Testis (tissue), 2 donors: ENCODE data around the gene CKMT1B.
"Not testable (repeated sequence)": the region's sequence is repeated elsewhere in the genome, so short reads cannot be mapped to it uniquely, and the experiment has no call there.

Experiments
- POLR2A ChIP-seq: fragments of 450-650 bp; IDR thresholded peaks from one replicate; pipeline ENCODE4 v1.6.1; 2017; ENCODE audit warnings: antibody characterized with exemption, mild to moderate bottlenecking, moderate library complexity
- TF ChIP-seq, protein P1 (sequence below), 3 experiments: fragments of 450-650 bp in 2 of 3; fragments of 200-600 bp in 1 of 3; sonication (generic) in 1 of 3; IDR thresholded peaks; one replicate each; pipeline ENCODE4 v1.5.1; 2016 to 2019; ENCODE audit warnings: antibody characterized with exemption in 3 of 3, mild to moderate bottlenecking in 2 of 3, moderate library complexity in 1 of 3

DNA sequence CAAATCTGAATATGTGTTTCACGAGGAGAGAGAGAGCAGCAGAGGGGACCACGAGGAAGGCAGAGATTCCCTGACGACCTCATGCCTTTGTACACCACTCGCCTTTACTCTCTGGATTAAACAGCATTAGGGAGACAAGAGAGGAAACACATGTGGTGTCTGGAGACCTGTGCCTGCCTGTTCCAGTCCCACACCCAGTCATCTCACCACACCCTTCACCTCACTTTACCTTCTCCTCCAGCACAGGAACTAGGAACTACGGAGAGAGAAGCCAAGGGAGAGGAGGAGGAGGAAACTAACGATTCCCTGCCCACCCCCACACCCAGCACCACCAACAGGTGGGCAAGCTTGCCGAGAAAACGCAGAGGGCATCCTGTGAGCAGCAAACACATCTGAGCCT lies 986 bp upstream of the CKMT1B start:
- TF ChIP-seq, protein P1, sequence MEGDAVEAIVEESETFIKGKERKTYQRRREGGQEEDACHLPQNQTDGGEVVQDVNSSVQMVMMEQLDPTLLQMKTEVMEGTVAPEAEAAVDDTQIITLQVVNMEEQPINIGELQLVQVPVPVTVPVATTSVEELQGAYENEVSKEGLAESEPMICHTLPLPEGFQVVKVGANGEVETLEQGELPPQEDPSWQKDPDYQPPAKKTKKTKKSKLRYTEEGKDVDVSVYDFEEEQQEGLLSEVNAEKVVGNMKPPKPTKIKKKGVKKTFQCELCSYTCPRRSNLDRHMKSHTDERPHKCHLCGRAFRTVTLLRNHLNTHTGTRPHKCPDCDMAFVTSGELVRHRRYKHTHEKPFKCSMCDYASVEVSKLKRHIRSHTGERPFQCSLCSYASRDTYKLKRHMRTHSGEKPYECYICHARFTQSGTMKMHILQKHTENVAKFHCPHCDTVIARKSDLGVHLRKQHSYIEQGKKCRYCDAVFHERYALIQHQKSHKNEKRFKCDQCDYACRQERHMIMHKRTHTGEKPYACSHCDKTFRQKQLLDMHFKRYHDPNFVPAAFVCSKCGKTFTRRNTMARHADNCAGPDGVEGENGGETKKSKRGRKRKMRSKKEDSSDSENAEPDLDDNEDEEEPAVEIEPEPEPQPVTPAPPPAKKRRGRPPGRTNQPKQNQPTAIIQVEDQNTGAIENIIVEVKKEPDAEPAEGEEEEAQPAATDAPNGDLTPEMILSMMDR (IDR thresholded peaks at IDR 0.05), result not testable (repeated sequence)
- TF ChIP-seq POLR2A, result not testable (repeated sequence)
